GM23338 (cell line): Measurements from ENCODE around the gene DUSP10. TPM values are rescaled to one million over a fixed set of nuclear protein-coding genes. Genes with fewer than 3 reads are reported as not detected.

Experiments
- CREB1 ChIP-seq: fragments of 250-450 bp; sonication (Bioruptor Pico); IDR thresholded peaks from 2 replicates; pipeline ENCODE4 v1.5.0; 2020; ENCODE audit warnings: low read depth, mild to moderate bottlenecking, moderate library complexity
- EZH2 ChIP-seq: fragments of 200-600 bp; sonication (generic); IDR thresholded peaks from one replicate; pipeline ENCODE4 v1.8.0; 2017; ENCODE audit warnings: antibody characterized with exemption, mild to moderate bottlenecking, low read depth; ENCODE audit not compliant: unreplicated experiment
- EZH2phosphoT487 ChIP-seq: fragments of 200-600 bp; sonication (generic); IDR thresholded peaks from one replicate; pipeline ENCODE4 v1.8.1; 2018; ENCODE audit warnings: antibody characterized with exemption; ENCODE audit not compliant: unreplicated experiment
- POLR2AphosphoS5 ChIP-seq: IDR thresholded peaks from 2 replicates; pipeline ENCODE4 v1.6.1; 2016; ENCODE audit warnings: antibody characterized with exemption, low read depth
- ZNF331 ChIP-seq: fragments of 250-450 bp; sonication (Bioruptor Pico); IDR thresholded peaks from 2 replicates; pipeline ENCODE4 v1.5.0; 2020; ENCODE audit warnings: low read depth, mild to moderate bottlenecking, moderate library complexity
- polyA plus RNA-seq: library from polyadenylated mRNA; unstranded; fragments of >200 nt; fragmentation: Nextera tagmentation; extraction: Ambion mirVana; gene quantifications from 2 replicates; pipeline ENCODE4 v1.2.1, GENCODE V29; 2016
- total RNA-seq: library from RNA; depleted of rRNA; stranded (reverse); fragments of >200 nt; shearing (Covaris generic); gene quantifications from 2 replicates; pipeline ENCODE4 v1.2.3, GENCODE V29; 2014
- TF ChIP-seq, protein P1 (sequence below): IDR thresholded peaks from one replicate; pipeline ENCODE4 v1.6.1; 2018; ENCODE audit warnings: antibody characterized with exemption; ENCODE audit not compliant: unreplicated experiment
- TF ChIP-seq, protein P2 (sequence below): fragments of 250-450 bp; sonication (Bioruptor Pico); IDR thresholded peaks from 2 replicates; pipeline ENCODE4 v1.5.0; 2020; ENCODE audit warnings: mild to moderate bottlenecking, moderate library complexity
- TF ChIP-seq, protein P3 (sequence below): IDR thresholded peaks from 2 replicates; pipeline ENCODE4 v1.6.1; 2016; ENCODE audit warnings: antibody characterized with exemption

Gene DUSP10
- total and polyA plus RNA-seq, 2 experiments from 2014 or later, result 1.5 to 1.6 TPM

DNA sequence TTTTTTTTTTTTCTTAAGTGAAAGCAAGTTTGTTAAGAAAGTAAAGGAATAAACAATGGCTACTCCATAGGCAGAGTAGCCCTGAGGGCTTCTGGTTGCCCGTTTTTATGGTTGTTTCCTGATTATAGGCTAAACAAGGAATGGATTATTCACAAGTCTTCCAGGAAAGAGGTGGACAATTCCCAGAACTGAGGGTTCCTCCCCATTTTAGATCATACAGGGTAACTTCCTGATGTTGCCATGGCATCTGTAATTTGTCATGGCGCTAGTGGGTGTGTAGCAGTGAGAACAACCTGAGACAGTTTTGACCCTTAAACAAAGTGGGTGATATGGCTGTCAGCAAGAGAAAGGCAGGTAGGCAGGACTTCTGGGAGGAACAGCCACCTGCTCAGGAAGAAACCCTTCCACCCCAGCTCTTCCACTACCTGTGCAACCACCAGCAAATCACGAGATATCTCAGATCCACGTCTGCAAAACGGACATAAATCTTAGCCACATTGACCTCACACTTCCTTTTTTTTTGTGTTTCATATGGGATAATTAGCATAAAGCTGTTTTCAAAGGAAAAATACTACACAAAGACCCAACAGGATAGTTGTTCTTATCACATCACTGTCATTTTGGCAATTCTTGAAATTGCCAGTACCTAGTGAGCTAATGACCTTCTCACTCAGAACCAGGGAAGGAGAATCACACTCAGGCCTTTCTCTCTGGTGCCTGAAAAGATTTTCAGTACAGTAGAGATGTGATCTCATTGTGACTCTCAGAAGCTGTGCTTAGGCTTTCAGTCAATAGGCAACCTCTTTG is 34.8 kb upstream of the DUSP10 start (continued):
- TF ChIP-seq, protein P1, sequence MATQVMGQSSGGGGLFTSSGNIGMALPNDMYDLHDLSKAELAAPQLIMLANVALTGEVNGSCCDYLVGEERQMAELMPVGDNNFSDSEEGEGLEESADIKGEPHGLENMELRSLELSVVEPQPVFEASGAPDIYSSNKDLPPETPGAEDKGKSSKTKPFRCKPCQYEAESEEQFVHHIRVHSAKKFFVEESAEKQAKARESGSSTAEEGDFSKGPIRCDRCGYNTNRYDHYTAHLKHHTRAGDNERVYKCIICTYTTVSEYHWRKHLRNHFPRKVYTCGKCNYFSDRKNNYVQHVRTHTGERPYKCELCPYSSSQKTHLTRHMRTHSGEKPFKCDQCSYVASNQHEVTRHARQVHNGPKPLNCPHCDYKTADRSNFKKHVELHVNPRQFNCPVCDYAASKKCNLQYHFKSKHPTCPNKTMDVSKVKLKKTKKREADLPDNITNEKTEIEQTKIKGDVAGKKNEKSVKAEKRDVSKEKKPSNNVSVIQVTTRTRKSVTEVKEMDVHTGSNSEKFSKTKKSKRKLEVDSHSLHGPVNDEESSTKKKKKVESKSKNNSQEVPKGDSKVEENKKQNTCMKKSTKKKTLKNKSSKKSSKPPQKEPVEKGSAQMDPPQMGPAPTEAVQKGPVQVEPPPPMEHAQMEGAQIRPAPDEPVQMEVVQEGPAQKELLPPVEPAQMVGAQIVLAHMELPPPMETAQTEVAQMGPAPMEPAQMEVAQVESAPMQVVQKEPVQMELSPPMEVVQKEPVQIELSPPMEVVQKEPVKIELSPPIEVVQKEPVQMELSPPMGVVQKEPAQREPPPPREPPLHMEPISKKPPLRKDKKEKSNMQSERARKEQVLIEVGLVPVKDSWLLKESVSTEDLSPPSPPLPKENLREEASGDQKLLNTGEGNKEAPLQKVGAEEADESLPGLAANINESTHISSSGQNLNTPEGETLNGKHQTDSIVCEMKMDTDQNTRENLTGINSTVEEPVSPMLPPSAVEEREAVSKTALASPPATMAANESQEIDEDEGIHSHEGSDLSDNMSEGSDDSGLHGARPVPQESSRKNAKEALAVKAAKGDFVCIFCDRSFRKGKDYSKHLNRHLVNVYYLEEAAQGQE, result no peak
- TF ChIP-seq, protein P2, sequence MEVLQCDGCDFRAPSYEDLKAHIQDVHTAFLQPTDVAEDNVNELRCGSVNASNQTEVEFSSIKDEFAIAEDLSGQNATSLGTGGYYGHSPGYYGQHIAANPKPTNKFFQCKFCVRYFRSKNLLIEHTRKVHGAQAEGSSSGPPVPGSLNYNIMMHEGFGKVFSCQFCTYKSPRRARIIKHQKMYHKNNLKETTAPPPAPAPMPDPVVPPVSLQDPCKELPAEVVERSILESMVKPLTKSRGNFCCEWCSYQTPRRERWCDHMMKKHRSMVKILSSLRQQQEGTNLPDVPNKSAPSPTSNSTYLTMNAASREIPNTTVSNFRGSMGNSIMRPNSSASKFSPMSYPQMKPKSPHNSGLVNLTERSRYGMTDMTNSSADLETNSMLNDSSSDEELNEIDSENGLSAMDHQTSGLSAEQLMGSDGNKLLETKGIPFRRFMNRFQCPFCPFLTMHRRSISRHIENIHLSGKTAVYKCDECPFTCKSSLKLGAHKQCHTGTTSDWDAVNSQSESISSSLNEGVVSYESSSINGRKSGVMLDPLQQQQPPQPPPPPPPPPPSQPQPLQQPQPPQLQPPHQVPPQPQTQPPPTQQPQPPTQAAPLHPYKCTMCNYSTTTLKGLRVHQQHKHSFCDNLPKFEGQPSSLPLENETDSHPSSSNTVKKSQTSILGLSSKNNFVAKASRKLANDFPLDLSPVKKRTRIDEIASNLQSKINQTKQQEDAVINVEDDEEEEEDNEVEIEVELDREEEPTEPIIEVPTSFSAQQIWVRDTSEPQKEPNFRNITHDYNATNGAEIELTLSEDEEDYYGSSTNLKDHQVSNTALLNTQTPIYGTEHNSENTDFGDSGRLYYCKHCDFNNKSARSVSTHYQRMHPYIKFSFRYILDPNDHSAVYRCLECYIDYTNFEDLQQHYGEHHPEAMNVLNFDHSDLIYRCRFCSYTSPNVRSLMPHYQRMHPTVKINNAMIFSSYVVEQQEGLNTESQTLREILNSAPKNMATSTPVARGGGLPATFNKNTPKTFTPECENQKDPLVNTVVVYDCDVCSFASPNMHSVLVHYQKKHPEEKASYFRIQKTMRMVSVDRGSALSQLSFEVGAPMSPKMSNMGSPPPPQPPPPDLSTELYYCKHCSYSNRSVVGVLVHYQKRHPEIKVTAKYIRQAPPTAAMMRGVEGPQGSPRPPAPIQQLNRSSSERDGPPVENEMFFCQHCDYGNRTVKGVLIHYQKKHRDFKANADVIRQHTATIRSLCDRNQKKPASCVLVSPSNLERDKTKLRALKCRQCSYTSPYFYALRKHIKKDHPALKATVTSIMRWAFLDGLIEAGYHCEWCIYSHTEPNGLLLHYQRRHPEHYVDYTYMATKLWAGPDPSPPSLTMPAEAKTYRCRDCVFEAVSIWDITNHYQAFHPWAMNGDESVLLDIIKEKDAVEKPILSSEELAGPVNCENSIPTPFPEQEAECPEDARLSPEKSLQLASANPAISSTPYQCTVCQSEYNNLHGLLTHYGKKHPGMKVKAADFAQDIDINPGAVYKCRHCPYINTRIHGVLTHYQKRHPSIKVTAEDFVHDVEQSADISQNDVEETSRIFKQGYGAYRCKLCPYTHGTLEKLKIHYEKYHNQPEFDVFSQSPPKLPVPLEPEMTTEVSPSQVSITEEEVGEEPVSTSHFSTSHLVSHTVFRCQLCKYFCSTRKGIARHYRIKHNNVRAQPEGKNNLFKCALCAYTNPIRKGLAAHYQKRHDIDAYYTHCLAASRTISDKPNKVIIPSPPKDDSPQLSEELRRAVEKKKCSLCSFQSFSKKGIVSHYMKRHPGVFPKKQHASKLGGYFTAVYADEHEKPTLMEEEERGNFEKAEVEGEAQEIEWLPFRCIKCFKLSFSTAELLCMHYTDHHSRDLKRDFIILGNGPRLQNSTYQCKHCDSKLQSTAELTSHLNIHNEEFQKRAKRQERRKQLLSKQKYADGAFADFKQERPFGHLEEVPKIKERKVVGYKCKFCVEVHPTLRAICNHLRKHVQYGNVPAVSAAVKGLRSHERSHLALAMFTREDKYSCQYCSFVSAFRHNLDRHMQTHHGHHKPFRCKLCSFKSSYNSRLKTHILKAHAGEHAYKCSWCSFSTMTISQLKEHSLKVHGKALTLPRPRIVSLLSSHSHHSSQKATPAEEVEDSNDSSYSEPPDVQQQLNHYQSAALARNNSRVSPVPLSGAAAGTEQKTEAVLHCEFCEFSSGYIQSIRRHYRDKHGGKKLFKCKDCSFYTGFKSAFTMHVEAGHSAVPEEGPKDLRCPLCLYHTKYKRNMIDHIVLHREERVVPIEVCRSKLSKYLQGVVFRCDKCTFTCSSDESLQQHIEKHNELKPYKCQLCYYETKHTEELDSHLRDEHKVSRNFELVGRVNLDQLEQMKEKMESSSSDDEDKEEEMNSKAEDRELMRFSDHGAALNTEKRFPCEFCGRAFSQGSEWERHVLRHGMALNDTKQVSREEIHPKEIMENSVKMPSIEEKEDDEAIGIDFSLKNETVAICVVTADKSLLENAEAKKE (CRISPR knock-in tag), result no peak
- TF ChIP-seq EZH2phosphoT487 (no peak), ZNF331 (CRISPR knock-in tag) (no peak), CREB1 (CRISPR knock-in tag) (no peak), EZH2 (no peak), POLR2AphosphoS5 (no peak)
- TF ChIP-seq, protein P3, sequence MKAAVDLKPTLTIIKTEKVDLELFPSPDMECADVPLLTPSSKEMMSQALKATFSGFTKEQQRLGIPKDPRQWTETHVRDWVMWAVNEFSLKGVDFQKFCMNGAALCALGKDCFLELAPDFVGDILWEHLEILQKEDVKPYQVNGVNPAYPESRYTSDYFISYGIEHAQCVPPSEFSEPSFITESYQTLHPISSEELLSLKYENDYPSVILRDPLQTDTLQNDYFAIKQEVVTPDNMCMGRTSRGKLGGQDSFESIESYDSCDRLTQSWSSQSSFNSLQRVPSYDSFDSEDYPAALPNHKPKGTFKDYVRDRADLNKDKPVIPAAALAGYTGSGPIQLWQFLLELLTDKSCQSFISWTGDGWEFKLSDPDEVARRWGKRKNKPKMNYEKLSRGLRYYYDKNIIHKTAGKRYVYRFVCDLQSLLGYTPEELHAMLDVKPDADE, result no peak
